HCT116 (cell line): ENCODE measurements around the gene BNIPL.

Source experiments
- CEBPB ChIP-seq: IDR thresholded peaks from 2 replicates; pipeline ENCODE4 v1.6.1; 2012; ENCODE audit warnings: low read depth
- EZH2 ChIP-seq: fragments of 200-600 bp; sonication (generic); IDR thresholded peaks from 2 replicates; pipeline ENCODE4 v1.6.1; 2017; ENCODE audit warnings: antibody characterized with exemption, mixed run types
- EZH2phosphoT487 ChIP-seq: fragments of 200-600 bp; IDR thresholded peaks from 2 replicates; pipeline ENCODE4 v1.6.1; 2018; ENCODE audit warnings: antibody characterized with exemption, borderline replicate concordance
- JUND ChIP-seq: IDR thresholded peaks from 2 replicates; pipeline ENCODE4 v1.6.1; 2012
- POLR2A ChIP-seq: IDR thresholded peaks from 2 replicates; pipeline ENCODE4 v1.7.0; 2011; ENCODE audit warnings: borderline replicate concordance; ENCODE audit not compliant: insufficient read depth, insufficient read length; ENCODE audit errors: extremely low read depth
- POLR2AphosphoS5 ChIP-seq: IDR thresholded peaks from 2 replicates; pipeline ENCODE4 v1.6.1; 2011; ENCODE audit warnings: mild to moderate bottlenecking, low read depth, low read length, moderate library complexity
- ZNF274 ChIP-seq: fragments of 200-500 bp; sonication (Bioruptor generic); IDR thresholded peaks from 2 replicates; pipeline ENCODE4 v1.6.1; 2014; ENCODE audit warnings: mild to moderate bottlenecking, low read depth, low read length, inconsistent platforms
- TF ChIP-seq, protein P1 (sequence below), 3 experiments: fragments of 200-600 bp in 1 of 3; sonication (generic) in 1 of 3; IDR thresholded peaks in 2 of 3; conservative IDR thresholded peaks in 1 of 3; 2 replicates each; pipeline ENCODE4 v1.5.1; 2012 to 2017; ENCODE audit warnings: low read depth in 2 of 3, low read length in 2 of 3, antibody characterized with exemption in 1 of 3, borderline replicate concordance in 1 of 3, control low read depth in 1 of 3, mild to moderate bottlenecking in 1 of 3, mixed read lengths in 1 of 3, mixed run types in 1 of 3, moderate library complexity in 1 of 3; ENCODE audit not compliant: insufficient read depth in 1 of 3

GRCh38 chr1:151007853-151008243, 28.5 kb upstream of the BNIPL start:
- TF ChIP-seq, protein P1, sequence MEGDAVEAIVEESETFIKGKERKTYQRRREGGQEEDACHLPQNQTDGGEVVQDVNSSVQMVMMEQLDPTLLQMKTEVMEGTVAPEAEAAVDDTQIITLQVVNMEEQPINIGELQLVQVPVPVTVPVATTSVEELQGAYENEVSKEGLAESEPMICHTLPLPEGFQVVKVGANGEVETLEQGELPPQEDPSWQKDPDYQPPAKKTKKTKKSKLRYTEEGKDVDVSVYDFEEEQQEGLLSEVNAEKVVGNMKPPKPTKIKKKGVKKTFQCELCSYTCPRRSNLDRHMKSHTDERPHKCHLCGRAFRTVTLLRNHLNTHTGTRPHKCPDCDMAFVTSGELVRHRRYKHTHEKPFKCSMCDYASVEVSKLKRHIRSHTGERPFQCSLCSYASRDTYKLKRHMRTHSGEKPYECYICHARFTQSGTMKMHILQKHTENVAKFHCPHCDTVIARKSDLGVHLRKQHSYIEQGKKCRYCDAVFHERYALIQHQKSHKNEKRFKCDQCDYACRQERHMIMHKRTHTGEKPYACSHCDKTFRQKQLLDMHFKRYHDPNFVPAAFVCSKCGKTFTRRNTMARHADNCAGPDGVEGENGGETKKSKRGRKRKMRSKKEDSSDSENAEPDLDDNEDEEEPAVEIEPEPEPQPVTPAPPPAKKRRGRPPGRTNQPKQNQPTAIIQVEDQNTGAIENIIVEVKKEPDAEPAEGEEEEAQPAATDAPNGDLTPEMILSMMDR (IDR thresholded peaks at IDR 0.05 in 2 of 3, conservative IDR thresholded peaks at IDR 0.05 in 1 of 3; ENCODE audit: borderline replicate concordance in 1 of 3, insufficient read depth in 1 of 3, low read depth in 2 of 3, low read length in 2 of 3): no peak
- TF ChIP-seq POLR2AphosphoS5: no peak
- TF ChIP-seq POLR2A: no peak
- no peak for TF ChIP-seq EZH2
- no peak for TF ChIP-seq JUND
- TF ChIP-seq ZNF274: no peak
- no peak for TF ChIP-seq EZH2phosphoT487
- no peak for TF ChIP-seq CEBPB
